Neural progenitor cell (in vitro differentiated cells): Measurements from ENCODE around the gene HIRA.

Source experiments
- CTCF ChIP-seq: fragments of 200-600 bp; sonication (generic); IDR thresholded peaks from 2 replicates; pipeline ENCODE4 v1.5.1; 2017; ENCODE audit warnings: antibody characterized with exemption, mild to moderate bottlenecking
- EZH2 ChIP-seq: fragments of 200-600 bp; sonication (generic); IDR thresholded peaks from 2 replicates; pipeline ENCODE4 v1.6.1; 2017; ENCODE audit warnings: antibody characterized with exemption, mild to moderate bottlenecking, moderate library complexity
- EZH2phosphoT487 ChIP-seq: fragments of 200-600 bp; sonication (generic); IDR thresholded peaks from 2 replicates; pipeline ENCODE4 v1.6.1; 2017; ENCODE audit warnings: antibody characterized with exemption

GRCh38 chr22:19471572-19471971 is 40.0 kb upstream of the HIRA start:
- no peak for TF ChIP-seq CTCF
- no peak for TF ChIP-seq EZH2phosphoT487
- no peak for TF ChIP-seq EZH2
